HG03095 (cell line): ENCODE data around the gene CHADL.

ENCODE experiments used
- ATAC-seq: cut with Tn5 transposase; IDR thresholded peaks from one replicate; pipeline ENCODE4 v1.9.1; 2021; ENCODE audit warnings: moderate library complexity; ENCODE audit not compliant: unreplicated experiment

The CHADL gene

GRCh38 chr22:41256254-41257253 lies 15.8 kb upstream of the CHADL start:
- no peak for ATAC-seq

GRCh38 chr22:41254230-41254629 lies 13.5 kb upstream of the CHADL start:
- ATAC-seq = no peak

- ATAC-seq = no peak
These were observed 11.6 kb upstream of the CHADL start for GRCh38 chr22:41252365-41252764.

GRCh38 chr22:41250127-41250526 lies 9.4 kb upstream of the CHADL start:
- no peak for ATAC-seq

GRCh38 chr22:41249442-41249841 lies 8.7 kb upstream of the CHADL start:
- no peak for ATAC-seq

- no peak for ATAC-seq
These were observed 8.0 kb upstream of the CHADL start for GRCh38 chr22:41248758-41249157.

- no peak for ATAC-seq
These were observed 7.6 kb upstream of the CHADL start for GRCh38 chr22:41248314-41248713.

GRCh38 chr22:41247703-41248102 lies 7.0 kb upstream of the CHADL start:
- no peak for ATAC-seq

DNA sequence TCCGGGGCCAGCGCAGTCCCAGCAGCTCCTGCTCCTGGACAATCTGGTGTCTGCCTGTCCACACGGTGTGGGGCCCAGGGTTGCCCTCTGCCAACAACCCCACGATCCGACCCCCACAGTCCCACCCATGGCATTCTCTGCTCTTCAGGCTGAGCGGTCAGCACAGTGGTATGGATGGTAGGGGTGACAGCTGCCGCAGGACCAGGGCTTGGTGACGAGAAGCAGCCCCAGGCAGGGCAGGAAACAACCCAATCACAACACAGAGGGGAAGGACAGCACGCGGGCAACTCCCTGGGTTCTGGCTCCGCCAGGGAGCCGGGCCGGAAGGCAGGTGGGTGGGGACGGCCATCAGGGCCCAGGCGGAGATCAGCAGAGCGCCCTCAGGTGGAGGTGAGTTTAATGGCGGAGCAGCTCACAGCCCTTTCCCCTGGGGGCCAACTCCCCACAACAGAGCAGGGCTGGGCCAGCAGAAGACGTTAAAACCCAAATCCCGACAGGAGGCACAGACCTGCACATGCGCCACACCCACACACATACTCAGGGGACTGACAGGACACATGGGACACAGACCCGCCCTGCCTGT lies 5.3 kb upstream of the CHADL start:
- ATAC-seq = no peak

DNA sequence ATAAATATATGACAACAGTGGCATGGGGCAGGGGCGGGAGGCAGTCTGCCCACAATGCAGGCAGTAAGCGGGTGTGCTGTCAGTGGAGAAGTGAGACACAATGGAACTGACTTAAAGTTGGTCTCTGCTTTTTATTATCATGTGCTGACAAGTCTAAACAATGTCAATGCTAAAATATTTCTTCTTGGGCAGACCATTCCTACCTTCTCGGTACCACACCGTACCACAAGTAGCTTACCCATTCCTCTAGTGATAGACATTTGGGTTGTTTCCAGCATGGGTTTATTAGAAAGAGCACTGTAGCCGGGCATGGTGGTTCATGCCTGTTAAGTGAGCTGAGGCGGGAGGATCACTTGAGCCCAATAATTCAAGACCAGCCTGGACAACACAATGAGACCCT lies 2.6 kb upstream of the CHADL start:
- no peak for ATAC-seq

DNA sequence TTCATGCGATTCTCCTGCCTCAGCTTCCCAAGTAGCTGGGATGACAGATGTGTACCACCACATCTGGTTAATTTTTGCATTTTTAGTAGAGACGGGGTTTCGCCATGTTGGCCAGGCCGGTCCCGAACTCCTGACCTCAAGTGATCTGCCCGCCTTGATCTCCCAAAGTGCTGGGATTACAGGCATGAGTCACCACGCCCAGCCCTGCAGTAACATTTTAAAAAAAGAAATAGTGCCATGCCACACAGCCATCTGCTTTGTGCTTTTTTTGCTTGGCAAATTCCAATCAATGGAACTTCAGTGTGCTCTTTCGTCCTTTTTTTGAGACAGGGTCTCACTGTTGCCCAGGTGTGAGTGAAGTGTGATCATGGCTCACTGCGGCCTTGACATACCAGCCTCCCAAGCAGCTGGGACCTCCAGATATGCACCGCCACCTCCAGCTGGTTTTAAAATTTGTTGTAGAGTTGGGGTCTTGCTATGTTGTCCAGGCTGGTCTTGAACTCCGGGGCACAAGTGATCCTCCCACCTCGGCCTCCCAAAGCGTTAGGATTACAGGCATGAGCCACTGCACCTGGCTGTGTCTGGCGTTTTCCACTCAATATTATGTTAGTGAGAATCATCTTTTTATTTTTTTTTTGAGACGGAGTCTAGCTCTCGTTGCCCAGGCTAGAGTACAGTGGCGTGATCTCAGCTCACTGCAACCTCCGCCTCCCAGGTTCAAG lies 1.8 kb upstream of the CHADL start:
- no peak for ATAC-seq

- ATAC-seq = no peak
These were observed 474 bp upstream of the CHADL start for GRCh38 chr22:41241133-41241676.

DNA sequence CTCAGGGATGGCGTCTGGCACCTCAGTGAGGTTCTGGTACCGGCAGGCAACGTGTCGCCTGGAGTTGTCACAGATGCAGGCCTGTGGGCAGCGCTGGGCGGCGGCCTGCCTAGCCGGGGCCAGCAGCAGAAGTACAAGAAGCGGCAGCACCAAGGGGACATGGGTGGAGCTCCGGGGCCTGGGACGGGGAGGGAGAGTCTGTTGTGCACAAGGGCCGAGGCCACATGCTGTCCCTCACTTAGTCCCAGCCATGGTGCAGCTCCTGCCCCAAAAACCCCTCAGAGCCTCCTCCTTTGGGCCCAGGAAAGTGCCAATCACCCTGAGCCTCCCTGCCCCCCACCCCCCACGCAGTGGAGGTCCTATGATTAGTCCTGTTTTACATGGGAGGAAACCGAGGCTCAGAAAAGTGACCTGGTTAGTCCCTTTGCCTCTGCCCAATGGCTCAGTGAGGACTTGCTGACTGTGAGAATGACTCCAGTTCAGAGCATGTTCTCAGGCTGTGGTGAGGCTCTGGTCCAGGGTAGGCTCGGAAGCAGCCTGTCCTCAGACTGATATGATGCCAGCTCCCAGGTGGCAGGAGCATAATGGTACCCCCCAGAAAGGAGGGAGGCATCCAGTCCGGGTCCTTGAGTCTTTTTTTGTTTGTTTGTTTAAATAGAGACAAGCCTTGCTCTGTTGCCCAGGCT lies 1.1 kb downstream of the CHADL start:
- no peak for ATAC-seq

GRCh38 chr22:41238570-41239442 lies 1.9 kb downstream of the CHADL start:
- ATAC-seq = no peak

- no peak for ATAC-seq
These were observed 2.8 kb downstream of the CHADL start for GRCh38 chr22:41237707-41238569.

GRCh38 chr22:41237036-41237706 lies 3.6 kb downstream of the CHADL start:
- ATAC-seq = no peak

DNA sequence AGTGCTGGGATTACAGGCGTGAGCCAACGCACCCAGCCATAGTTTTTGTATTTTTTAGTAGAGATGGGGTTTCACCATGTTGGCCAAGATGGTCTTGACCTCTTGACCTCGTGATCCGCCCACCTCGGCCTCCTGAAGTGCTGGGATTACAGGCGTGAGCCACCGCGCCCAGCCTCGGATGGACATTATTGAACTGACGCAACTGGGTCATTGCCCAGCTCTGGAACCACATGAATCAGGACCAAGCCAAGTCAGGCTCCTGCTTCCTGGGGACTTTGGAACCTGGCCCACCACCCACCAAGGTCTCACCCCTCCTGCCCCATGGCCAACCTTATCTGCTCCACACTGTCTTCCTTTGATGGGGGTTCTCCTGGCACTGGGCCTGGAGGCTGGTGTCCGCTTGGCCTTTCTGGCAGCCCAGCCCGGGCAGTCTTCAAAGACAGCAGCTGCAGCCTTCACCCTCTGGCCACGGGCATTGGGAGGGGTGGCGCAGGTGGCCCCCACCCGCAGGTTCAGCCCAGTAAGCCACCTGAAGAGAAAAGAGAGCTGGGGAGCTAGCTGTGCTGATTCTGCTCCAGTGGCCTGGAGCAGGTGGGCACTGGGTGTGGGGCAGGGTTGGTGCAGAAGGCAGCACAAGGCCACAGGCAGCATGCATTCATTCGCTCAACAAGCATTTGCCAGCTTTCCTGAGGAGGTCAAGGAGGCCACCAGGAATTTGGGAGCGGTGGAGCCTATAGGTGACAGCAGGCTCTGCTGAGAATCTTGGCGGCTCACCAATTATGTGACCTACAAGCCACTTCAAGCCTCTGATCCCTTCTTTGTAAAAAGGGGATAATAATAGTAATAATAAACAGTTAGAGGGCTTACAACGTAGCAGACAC lies 5.7 kb downstream of the CHADL start:
- ATAC-seq = no peak
